ENCODE measurements around the gene ZC3H7B.
"Not testable (repeated sequence)": the region's sequence is repeated elsewhere in the genome, so short reads cannot be mapped to it uniquely, and the experiment has no call there.

ZC3H7B gene, protein sequence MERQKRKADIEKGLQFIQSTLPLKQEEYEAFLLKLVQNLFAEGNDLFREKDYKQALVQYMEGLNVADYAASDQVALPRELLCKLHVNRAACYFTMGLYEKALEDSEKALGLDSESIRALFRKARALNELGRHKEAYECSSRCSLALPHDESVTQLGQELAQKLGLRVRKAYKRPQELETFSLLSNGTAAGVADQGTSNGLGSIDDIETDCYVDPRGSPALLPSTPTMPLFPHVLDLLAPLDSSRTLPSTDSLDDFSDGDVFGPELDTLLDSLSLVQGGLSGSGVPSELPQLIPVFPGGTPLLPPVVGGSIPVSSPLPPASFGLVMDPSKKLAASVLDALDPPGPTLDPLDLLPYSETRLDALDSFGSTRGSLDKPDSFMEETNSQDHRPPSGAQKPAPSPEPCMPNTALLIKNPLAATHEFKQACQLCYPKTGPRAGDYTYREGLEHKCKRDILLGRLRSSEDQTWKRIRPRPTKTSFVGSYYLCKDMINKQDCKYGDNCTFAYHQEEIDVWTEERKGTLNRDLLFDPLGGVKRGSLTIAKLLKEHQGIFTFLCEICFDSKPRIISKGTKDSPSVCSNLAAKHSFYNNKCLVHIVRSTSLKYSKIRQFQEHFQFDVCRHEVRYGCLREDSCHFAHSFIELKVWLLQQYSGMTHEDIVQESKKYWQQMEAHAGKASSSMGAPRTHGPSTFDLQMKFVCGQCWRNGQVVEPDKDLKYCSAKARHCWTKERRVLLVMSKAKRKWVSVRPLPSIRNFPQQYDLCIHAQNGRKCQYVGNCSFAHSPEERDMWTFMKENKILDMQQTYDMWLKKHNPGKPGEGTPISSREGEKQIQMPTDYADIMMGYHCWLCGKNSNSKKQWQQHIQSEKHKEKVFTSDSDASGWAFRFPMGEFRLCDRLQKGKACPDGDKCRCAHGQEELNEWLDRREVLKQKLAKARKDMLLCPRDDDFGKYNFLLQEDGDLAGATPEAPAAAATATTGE

DNA sequence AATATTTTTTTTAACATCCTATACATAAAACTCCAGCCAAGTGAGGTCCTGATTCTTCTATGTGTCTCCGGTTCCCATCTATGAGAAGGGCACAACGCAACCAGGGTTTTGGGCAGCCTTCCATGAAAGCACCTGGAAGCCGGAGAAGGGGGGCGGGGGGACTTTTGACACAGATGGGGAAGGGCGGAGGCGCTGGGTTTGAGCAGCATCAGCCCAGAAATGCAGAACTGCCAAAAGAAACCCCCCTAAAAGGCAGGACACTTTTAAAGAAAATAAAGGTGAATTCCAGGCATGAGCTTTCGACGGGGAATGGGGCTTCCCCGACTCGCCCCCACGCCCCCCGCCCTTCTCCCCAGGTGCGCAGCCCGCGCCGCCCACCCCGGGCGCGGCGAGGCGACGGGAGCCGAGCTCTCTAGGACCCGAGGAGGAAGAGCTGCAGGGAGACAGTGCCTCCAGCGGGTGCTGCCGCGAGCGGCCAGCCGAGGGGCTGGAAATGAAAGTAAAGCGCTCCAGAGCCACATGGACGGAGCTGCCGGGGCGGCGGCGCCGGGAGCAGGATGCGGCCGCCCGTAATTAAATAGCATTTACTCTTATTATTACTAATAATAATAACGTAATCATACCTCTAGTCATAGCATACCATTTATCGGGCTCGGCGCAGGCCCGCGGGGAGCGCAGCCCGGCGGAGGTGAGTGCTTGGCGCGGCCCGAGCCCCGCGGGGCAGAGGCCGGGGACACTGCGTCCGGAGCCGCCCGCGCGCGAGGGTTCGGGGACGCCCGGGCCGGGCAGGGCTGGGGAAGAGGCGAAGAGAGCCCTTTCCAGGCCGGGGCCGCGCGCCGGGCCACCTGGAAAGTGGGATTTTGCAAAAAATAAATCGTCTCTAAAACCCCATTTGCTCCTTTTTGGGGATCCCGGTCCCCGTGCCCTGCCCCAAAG lies at the start of gene ZC3H7B:
TSS of gene ZC3H7B (plus strand) at position 441 of the 936 bp plus-strand sequence. CDS start 19,136 bp downstream, outside the sequence.
- peak; percentile 91 for DNase-seq (ENCODE audit: low spot score)

DNA sequence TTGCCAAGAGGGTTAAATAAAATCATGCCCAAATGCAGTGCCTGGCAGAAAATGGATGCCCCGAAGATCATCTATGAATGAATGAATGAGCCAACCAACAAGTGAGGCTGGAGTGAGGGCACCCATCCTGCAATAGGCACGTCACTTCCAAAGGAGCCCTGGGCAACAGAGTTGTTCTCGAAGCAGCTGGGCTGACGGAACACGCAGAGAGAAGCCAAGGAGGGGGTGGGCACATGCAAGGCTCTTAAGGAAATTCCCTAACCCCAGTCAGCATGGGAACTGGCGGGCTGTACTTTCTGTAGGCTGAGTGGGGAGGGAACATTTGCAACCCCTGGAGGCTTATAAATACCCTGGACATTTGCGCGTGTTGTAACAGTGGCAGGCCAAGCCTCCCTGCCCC lies 49.0 kb upstream of the ZC3H7B start:
- DNase-seq (ENCODE audit: low spot score) = no peak

DNA sequence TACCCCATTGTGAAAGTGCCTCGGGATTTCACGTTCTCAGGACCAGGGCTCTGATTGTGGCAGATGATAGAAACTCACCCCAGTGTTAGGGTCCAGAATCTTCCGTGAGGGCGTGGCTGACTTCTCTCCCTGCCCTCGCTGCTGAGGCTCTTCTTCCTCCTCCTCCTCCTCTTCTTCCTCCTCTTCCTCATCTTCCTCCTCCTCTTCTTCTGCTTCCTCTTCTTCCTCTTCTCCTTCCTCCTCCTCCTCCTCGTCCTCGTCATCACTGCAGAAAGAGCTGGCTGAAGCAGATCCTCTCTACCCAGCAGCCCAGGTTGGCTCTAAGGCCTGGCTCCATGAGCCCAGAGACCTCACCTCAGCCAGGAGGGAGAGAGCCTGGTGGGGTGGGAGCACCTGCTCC lies 47.1 kb upstream of the ZC3H7B start:
- no peak for DNase-seq (ENCODE audit: low spot score)

DNA sequence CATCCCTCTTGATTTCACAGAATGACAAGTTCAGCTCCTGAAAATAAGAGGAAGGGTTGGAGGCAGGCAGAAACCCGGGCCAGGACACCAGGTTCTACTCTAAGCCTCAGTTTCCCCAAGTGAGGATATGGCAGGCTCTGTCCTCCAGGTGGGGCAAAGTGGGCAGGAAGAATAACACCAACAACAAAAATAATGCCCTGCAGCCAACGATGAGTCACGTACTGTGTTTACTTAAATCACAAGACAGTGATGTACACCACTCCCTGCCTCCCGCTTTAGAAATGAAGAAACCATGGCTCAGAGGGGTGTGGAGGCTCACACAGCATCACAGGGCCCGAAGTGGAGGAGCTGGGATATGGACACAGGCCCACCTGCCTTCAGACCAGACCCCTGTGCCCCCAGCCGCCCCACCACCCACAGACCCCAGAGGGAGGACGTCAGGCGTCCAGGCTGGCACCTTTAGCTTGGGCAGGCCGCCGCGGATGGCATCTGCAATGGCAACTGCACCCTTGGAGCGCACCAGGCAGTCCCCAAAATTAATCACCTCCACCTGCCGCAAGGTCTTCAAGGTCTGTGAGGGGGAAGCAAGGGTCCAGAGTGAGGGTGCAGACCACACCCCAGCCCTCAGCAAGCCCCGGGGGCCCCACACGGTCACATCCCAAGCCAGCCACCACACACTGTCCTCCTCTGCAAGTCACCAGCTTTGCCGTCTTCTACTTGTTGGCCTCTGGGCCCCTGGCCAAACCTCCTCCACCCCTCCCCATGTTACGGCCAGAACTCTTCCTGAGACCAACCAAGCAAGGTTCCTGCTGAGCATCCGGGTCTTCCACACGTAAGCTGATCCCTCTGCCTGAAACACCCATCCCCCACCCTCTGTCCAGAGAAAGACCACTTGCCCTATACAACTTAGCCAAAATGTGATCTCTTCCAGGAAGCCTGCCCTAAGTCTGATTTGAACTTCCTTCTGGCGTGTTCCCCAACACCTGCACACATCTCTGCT lies 44.8 kb upstream of the ZC3H7B start:
- DNase-seq (ENCODE audit: low spot score) = no peak

DNA sequence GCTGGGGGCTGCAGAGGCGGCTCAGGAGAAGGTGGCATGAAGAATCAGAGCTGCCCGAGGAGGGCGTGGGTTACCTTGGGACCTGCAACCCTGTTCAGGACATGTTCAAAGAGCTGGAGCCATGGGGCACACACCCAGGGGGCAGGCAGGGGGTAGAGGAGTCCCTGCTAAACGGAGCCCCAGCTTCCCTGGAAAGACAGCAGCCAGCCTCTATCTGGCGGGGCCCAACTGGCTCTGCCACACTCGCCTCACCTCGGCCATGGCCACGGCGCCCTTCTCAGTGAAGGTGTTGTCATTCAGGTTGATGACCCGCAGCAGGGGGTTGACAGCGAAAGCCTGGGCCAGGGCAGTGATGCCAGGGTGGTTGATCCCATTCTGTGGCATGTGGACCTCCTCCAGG lies 43.6 kb upstream of the ZC3H7B start:
- no peak for DNase-seq (ENCODE audit: low spot score)

DNA sequence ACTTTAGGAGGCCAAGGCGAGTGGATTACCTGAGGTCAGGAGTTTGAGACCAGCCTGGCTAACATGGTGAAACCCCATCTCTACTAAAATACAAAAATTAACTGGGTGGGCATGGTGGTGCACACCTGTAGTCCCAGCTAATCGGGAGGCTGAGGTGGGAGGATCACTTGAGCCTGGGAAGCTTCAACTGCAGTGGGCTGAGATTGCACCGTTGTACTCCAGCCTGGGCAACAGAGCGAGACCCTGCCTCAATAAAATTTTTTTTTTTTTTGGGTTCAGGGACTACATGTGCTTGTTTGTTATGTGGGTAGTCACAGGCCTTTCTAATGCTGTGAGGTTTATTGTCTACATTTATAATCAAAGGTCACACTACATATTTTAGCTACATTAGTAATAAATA lies 41.6 kb upstream of the ZC3H7B start:
- not testable (repeated sequence) for DNase-seq (ENCODE audit: low spot score)

DNA sequence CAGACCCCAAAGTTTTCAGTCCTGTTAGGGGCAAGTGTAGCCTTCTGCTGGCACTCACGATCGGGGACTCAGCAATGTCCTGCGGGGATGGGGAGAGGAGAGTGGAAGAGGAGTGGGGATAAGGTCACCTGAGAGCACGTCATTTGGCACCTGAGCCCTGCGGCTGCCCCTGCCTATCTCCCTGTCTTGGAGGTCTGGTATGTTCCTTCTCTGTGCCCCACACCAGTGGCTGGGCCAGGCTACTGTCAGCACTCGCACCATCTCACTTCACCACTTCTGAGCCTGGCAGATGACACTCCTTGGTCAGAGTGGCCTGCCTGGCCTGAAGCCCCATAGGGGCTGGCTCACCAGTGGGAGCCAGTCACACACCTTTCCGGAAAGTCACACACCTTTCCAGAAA lies 40.5 kb upstream of the ZC3H7B start:
- DNase-seq (ENCODE audit: low spot score) = no peak

DNA sequence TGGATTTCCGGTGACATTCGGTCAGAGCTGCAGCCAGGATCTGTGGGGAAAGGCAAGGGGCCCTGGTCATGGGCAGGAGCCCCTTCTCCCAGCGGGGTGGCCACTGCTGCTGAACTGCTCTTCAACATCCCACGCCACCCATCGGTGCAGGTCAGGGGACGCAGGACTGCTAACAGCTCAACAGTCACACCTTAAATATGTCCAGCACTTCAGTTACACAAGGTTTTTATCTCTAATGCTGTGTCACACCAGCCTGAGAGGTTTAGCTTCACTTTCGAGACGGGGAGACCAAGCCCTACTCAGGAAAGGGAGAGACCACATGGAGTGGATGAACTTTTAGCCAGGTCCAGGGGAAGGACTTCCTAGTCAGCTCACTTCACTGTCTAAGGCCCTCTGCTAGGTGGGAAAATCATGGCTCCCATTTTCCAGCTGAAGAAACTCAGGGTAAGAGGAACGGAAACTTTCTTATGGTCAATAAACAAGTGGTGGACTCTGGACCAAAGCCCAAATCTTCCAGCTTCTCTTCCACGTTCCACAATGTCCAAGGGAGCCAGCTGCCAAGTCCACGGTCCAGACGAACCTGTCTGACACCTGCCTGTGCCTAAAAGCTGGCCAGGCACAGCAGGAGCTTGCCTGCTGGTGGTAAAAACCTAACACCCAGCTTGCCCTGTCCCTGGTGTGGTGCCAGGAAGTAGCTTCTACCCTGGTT lies 39.6 kb upstream of the ZC3H7B start:
- no peak for DNase-seq (ENCODE audit: low spot score)

DNA sequence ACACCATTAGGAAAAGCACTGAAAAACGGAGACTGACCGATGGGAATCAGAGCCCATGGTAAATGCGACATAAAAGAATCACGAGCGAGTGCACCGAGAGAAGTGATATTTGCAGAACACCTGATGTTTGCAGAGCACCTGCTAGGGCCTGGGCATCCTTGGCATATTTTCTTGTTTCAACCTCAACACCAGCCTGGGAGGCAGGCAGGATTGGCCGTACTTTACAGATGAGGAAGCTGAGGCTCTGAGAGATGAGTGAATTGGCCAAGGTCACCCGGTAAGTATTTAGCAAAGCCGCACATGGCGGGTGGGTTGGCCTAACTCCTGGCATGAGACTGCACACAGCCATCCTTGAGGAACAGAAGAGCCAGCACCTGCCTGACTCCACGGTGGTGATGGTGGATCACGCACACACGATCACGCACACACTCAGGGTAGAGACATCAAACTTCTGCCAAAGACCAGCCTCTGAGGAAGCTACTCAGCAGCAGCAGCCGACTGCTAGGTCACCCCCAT lies 39.0 kb upstream of the ZC3H7B start:
- no peak for DNase-seq (ENCODE audit: low spot score)

DNA sequence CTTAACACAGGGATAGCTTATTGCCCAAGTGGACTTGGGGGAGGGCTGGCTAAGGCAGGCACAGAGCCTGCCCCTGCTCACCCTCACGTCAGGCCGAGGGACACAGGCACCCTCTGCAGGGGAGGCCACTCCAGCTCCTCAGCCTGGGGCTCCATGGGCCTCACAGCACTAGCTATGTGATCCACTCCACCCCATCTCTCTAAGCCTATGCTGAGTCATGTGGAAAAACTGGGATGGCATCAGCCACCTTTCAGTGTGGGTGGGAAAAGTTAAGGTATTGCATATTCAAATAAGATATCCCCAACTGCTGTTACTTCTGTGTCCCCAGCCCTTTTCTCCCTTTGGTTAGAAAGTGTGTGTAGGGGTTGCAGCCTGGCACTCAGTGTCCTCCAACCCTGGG lies 37.6 kb upstream of the ZC3H7B start:
- no peak for DNase-seq (ENCODE audit: low spot score)

DNA sequence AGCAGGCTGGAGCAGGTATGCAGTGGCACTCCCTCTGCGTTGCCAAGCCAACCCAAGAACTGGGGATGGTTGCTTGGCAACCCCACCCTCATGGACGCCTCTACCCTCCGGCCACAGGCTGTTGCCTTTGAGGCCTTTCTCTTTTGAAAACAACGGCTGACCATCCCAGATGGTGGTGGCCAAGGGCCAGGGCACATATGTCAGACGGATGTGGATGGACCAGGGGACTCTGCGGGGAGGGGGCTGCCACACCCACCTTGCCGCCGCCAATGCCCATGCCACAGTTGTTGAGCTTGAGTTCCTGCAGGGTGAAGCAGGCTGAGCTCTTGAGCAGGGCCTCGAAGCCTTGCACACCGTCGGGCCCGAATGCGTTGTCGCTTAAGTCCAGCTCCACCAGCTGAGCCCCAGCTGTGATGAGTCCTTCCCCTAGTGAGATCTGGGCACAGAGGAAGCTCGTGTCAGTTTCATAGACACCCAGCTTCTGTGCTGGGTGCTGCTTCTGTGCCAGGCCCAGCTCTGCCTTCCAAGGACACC lies 36.9 kb upstream of the ZC3H7B start:
- no peak for DNase-seq (ENCODE audit: low spot score)

DNA sequence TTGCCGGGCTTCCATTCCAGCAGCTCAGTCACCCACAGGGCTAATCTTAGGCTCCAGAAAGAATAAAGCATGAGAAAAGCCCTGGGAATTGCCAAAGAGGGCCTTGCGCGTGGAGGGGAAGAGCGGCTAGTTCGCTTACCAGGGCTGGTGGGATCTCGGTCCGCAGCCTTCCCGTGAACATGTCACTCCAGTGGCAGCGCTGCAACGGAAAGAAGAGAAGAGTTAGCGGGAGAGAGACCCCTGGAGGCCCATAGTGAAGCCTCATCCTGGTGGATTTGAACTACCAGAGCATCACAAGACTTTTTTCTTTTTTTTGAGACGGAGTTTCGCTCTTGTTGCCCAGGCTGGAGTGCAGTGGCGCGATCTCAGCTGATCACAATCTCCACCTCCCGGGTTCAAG lies 33.4 kb upstream of the ZC3H7B start:
- DNase-seq (ENCODE audit: low spot score) = no peak

DNA sequence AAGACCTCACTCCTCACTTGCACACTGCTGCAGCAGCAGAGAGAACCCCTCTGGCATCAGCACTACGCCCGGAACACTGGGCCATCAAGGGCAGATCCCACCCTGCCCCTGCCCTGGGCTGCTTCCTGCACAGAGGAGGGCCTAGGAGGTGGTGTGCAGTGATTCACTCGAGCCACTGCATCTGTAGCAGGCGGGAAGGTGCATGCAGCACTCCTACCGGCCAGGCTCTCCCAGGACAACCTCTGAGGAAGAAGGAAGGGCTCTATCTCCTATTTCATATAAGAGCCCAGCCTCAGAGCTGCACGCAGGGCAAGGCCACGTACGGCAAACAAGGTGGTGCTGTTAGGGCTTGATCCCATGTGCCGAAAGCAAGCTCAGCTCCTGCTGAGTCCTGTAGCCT lies 29.5 kb upstream of the ZC3H7B start:
- no peak for DNase-seq (ENCODE audit: low spot score)

DNA sequence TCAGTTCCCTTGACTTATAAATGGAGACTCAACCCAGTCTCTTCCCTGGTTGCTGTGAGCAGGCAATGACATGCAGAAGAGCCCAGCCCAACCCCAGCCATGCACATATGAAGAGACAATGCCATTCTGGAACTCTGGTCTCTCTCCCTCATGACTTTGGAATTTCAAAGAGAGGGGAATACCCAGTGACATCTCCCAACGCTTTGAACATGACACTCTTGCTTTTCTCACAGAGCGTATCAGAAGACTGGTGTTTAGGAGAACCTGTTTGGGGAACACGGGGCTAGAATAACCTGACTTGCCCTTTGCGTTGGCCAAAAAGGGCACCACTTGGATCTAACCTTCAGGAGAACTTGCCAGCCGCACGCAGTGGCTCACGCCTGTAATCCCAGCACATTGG lies 28.2 kb upstream of the ZC3H7B start:
- no peak for DNase-seq (ENCODE audit: low spot score)

DNA sequence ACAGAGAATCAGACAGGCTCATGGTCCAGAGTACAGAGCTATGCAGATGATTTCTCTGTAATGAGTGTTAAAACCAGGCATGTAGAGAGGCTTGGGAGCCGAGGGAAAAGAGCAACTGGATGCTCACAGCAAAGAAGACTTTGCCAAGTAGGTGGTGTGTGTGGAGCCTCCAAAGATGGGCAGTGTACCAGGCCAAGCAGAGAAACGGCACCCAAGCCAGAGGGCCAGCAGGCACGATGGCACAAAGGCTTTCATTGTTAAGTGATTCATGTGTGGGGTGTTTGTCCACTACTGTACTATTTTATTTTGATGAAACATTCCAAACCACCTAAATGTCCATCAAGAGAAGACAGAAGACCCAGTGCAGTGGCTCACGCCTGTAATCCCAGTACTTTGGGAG lies 26.5 kb upstream of the ZC3H7B start:
- no peak for DNase-seq (ENCODE audit: low spot score)

DNA sequence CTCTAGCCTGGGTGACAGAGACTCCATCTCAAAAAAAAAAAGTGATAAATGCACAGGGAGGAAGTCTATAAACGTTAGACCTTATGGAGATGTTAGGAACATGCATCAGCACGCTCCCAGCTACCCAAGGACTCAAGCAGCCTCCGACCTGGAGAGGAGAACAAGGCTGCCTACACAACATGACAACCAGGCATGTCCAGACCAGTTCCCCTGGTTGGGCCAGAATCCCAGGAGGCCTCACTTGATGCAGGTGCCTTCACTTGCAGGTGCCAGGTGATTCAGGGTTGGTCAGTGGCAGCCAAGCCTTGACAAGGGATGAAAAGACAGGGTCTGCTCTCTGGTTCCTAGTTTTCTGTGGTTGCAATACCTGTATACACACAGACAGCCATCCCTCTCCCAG lies 21.3 kb upstream of the ZC3H7B start:
- DNase-seq (ENCODE audit: low spot score) = no peak

DNA sequence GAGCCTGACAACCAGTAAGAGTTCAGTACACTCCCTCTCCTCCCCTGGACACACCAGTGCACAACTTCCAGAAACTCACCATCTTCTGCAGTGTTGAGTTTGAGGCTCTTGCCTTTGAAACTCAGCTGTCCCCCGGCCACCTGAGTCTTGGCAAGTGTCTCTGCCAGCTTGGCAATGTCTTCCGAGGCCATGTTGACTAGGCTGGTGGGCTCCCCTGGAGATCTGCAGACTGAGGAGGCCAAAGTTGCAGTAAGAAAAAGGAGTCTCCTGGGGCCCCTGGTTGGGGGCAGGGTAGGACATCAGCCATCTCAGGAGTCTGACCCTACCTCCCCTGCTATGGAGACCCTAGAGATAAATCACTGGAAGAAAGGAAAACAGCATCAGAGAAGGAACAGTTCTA lies 20.5 kb upstream of the ZC3H7B start:
- no peak for DNase-seq (ENCODE audit: low spot score)

DNA sequence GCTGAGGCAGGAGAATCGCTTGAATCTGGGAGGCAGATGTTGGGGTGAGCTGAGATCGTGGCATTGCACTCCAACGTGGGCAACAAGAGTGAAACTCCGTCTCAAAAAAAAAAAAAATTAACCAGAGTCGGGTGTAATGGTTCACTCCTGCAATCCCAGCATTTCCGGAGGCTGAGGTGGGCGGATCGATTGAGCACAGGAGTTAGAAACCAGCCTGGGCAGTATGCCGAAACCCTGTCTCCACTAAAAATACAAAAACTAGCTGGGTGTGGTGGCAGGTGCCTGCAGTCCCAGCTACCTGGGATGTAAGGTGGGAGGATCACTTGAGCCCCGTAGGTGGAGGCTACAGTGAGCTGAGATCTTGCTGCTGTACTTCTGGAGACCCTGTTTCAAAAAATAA lies 16.9 kb upstream of the ZC3H7B start:
- DNase-seq (ENCODE audit: low spot score) = no peak

DNA sequence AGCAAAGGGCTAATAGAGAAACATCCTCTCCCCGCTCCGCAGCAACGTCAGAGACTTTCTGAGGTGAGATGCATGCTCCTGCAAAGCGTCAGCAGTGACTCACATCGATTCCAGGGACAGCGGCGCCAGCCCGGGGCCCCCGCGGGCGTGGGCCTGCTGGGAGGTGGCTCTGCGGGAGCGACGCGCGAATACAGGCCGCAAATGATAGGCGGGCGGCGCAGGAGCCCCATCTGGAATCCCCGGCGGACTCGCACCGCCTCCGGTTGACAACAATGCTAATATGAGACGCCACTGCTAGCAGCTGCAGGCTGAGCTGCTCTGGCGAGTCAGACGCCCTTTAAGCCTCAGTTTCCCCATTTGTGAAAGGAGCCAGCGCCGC lies 15.9 kb upstream of the ZC3H7B start:
- peak; percentile 66 for DNase-seq (ENCODE audit: low spot score)

All from NAMALWA (cell line).